GM21528 (cell line): Measurements from ENCODE around the gene PPFIBP1.
A peak's percentile ranks its signal among the peaks of the same experiment; 100 is the strongest.

ENCODE experiments used
- ATAC-seq: cut with Tn5 transposase; IDR thresholded peaks from one replicate; pipeline ENCODE4 v1.9.1; 2021; ENCODE audit warnings: mild to moderate bottlenecking, moderate library complexity; ENCODE audit not compliant: unreplicated experiment, low FRiP score

Gene PPFIBP1

DNA sequence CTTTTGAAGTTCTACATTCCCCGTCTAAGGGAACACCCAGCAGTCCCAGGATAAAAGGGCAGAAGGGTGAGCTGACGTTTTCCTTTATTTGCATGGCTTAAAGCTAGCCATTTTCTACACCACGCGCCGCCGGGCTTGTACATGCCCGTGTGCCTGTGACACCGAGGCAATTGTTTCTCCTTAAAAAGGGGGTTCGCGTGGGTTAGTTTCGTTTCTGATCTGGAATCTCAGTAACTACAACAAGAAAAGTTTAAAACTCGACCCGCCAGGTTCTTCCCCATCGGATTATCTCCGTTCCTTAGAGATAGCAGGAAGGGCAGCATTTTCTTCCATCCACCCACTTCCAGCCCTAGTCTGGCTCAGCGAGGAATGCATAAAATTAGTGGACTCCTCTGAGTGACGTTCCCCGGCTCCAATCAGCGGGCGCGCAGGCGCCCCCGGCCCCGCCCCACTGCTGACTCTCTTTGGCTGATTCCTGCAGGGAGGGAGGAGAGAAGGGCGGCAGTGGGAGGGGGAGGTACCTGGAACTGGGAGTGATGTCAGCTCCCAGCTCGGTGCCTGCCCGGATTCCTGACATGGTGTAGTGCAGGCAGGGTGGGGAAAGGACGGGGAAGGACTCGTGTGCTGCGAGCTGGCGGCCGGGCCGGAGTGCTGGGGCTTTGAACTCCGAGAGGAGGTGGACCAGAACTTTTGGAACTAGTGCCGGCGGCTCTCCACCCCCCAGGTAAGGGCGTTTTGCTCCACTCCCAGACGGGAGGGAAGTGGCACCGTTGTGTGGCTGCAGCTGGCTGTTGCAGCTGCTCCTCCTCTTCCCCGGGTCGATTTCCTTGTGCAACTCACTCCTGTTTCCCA, at the start of gene PPFIBP1:
Gene PPFIBP1 (plus strand): TSS at position 565 of the 852 bp plus-strand sequence. CDS start 109,191 bp downstream, outside the sequence.
- ATAC-seq = peak; percentile 97

- no peak for ATAC-seq
Measured at GRCh38 chr12:27474344-27474743, 49.7 kb upstream of the PPFIBP1 start.

DNA sequence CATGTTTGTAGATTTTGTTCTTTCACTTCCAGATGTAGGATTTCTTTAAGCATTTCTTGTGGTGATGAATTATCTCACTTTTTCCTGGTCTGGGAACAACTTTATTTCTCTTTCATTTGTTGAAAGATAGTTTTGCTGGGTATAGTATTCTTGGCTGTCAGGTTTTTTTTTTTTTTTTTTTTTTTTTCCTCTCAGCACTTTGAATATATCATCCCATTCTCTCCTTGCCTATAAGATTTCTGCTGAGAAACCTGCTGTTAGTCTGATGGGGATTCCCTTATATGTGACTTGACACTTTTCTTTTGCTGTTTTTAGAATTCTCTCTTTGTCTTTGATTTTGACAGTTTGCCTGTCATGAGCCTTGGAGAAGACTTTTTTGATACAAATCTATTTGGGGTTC, 47.0 kb upstream of the PPFIBP1 start:
- no peak for ATAC-seq

DNA sequence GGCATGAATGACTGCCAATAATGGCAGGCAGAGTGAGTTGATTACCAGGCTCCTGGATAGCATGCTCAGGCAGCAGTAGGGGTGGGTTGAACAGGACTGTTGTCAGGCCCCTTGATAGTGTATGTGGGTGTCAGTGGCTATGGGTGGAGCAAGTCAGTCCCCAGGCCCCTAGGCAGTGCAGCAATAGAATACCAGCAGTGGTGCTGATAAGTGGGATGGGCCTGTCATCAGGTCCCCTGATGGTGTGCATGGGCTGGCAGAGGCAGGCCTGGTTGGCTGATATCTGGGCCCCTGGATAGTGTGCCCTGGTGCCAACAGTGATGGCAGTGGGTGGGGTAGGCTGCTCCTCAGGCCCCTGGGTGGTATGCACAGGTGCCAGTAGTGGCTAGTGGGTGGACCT, 45.1 kb upstream of the PPFIBP1 start:
- no peak for ATAC-seq

- no peak for ATAC-seq
Measured at GRCh38 chr12:27480016-27480415, 44.0 kb upstream of the PPFIBP1 start.

GRCh38 chr12:27486961-27487360, 37.0 kb upstream of the PPFIBP1 start:
- no peak for ATAC-seq

- ATAC-seq = no peak
Measured at GRCh38 chr12:27488479-27488878, 35.5 kb upstream of the PPFIBP1 start.

- ATAC-seq = no peak
Measured at GRCh38 chr12:27491226-27491625, 32.8 kb upstream of the PPFIBP1 start.

GRCh38 chr12:27493260-27493940, 30.6 kb upstream of the PPFIBP1 start:
- no peak for ATAC-seq

DNA sequence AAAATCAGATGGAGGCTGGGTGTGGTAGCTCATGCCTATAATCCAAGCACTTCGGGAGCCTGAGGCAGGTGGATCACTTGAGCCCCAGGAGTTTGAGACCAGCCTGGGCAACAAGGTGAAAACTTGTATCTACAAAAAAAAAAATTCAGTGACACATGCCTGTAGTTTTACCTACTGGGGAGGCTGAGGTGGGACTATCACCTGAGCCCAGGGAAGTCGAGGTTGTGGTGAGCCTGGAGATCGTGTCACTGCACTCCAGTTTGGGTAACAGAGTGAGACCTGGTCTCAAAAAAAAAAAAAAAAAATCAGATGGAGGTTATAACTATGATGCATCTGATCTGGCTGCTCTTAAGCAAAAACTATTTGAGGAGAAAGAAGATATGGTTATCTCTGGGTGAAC, 26.6 kb upstream of the PPFIBP1 start:
- ATAC-seq = no peak

- no peak for ATAC-seq
Measured at GRCh38 chr12:27498149-27498548, 25.9 kb upstream of the PPFIBP1 start.

- ATAC-seq = no peak
Measured at GRCh38 chr12:27498761-27499160, 25.2 kb upstream of the PPFIBP1 start.

- no peak for ATAC-seq
Measured at GRCh38 chr12:27499377-27499776, 24.6 kb upstream of the PPFIBP1 start.

GRCh38 chr12:27500546-27500945, 23.5 kb upstream of the PPFIBP1 start:
- ATAC-seq = no peak

- ATAC-seq = no peak
Measured at GRCh38 chr12:27502021-27502435, 22.0 kb upstream of the PPFIBP1 start.

- ATAC-seq = no peak
Measured at GRCh38 chr12:27504507-27504906, 19.5 kb upstream of the PPFIBP1 start.

- ATAC-seq = no peak
Measured at GRCh38 chr12:27505109-27505508, 18.9 kb upstream of the PPFIBP1 start.

- ATAC-seq = no peak
Measured at GRCh38 chr12:27505761-27506160, 18.2 kb upstream of the PPFIBP1 start.

GRCh38 chr12:27506645-27507189, 17.3 kb upstream of the PPFIBP1 start:
- no peak for ATAC-seq

DNA sequence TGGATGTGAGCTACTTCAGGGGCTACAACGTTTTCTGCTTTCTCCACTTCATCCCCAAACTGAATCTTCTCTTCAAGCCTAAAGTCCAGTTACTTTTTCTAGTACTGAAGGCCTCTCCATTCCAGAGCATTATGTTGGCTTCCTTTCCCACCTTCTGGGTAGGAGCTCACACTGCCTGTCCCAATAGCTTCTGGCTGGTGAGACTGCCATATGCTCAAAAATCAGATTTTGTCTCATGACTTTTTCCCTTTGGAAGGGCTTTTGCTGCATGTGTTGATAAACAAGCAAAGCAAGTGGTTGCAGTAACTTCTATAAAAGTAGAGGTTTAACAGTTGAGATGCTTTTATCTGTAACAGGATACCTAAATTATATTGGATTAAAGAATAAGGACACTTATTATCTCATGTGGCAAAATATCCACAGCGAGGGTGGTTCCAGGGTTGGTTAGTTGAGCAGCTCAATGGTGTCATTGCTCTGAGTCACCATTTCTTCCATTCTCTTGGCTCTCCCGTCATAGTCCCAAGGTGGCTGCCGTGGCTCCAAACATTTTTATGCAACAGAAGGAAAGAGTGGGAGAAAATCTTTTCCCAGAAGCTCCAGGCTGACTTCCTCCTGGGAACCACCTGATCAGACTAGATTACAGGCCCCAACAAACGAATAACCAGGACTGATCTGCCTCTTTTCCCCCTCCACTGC, 15.1 kb upstream of the PPFIBP1 start:
- no peak for ATAC-seq
